ACHN (cell line): ENCODE data around the gene CNTRL.
A peak's percentile ranks its signal among the peaks of the same experiment; 100 is the strongest.
"Not testable (repeated sequence)": the region's sequence is repeated elsewhere in the genome, so short reads cannot be mapped to it uniquely, and the experiment has no call there.

Experiments
- DNase-seq: peaks from one replicate; pipeline ENCODE4 v3.0.0-alpha.2; 2015
- in situ Hi-C: cut with HindIII; loops from 2 replicates; pipeline ENCODE4 v1.10.0; 2017; ENCODE audit warnings: low sequenced_read_pairs, low pct_ligation_motif_present, low pct_unique_long_range_greater_than_20kb

Gene CNTRL

DNA sequence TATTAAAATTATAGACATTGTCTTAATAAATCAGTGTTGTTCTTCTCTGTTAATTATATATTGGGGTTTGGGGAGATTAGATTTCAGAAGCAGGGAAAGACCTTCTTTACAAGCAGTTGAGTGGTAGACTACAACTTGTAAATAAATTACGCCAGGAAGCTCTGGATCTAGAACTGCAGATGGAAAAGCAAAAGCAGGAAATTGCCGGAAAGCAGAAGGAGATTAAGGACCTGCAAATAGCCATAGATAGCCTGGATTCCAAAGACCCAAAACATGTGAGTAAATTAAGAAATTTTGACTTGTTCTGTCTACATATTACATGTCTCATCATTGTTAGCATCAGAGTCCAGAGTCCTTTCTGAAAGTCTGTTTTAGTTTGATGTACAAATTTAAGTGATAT lies 43.5 kb downstream of the CNTRL start:
- DNase-seq: no peak
- in situ Hi-C loops: no loop called here

DNA sequence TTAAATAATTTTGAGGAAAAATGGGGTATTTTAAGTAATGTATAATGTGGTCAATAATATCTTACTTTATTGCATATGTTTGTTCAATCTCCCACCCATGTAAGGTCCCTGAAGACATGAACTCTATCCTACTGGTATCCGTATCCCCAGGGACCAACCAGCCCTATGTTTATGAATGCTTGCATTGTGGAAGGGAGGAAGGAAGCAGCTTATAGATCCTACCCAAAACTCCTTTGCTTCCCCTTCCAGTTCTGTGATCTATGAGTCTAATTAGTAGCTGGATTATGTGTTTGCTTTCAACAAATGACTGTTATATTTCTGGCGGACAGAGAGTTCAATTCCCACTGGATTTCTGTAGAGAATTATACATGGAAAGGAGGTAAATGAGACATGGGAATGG lies 45.6 kb downstream of the CNTRL start:
- in situ Hi-C loops: no loop called here
- no peak for DNase-seq

DNA sequence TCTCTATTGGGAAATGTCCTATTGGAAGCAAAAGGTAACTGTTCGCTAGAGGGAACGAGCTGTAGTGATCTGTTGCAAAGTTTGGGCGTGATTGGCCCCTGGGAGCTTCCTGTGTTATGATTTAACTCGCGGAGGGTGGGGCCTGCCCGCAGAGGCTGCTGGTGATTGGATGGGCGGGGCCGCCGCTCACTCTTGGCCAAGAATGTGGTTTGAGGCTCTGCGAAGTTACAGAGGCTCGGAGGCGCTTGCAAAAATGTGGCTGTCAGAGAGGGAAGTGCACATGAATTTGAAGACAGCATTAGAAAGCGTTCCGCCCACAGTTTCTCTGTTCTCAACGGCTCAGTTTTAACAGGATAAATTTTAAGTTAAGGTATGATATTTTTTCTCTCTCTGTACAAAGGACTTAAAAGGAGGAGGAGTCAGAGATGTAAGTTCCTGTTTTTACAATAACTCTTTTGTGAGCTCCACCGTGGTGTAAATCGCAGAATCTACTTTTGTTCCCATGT lies 46.9 kb downstream of the CNTRL start:
- in situ Hi-C loops: no loop called here
- DNase-seq: peak; percentile 95

- in situ Hi-C loops: no loop called here
- DNase-seq: no peak
Observed at GRCh38 chr9:121122246-121123032, 47.7 kb downstream of the CNTRL start.

- in situ Hi-C loops: no loop called here
- no peak for DNase-seq
Observed at GRCh38 chr9:121123816-121124535, 49.2 kb downstream of the CNTRL start.

- in situ Hi-C loops: no loop called here
- no peak for DNase-seq
Observed at GRCh38 chr9:121125590-121125989, 50.8 kb downstream of the CNTRL start.

DNA sequence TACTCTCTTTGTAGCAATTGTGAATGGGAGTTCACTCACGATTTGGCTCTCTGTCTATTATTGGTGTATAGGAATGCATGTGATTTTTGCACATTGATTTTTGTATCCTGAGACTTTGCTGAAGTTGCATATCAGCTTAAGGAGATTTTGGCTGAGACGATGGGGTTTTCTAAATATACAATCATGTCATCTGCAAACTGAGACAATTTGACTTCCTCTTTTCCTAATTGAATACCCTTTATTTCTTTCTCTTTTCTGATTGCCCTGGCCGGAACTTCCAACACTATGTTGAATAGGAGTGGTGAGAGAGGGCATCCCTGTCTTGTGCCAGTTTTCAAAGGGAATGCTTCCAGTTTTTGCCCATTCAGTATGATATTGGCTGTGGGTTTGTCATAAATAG lies 54.6 kb downstream of the CNTRL start:
- DNase-seq, in situ Hi-C loops: not testable (repeated sequence)

- DNase-seq: no peak
- in situ Hi-C loops: no loop called here
Observed at GRCh38 chr9:121133104-121133816, 58.5 kb downstream of the CNTRL start.

GRCh38 chr9:121135642-121136041 lies 60.9 kb downstream of the CNTRL start:
- no peak for DNase-seq
- in situ Hi-C loops: no loop called here

DNA sequence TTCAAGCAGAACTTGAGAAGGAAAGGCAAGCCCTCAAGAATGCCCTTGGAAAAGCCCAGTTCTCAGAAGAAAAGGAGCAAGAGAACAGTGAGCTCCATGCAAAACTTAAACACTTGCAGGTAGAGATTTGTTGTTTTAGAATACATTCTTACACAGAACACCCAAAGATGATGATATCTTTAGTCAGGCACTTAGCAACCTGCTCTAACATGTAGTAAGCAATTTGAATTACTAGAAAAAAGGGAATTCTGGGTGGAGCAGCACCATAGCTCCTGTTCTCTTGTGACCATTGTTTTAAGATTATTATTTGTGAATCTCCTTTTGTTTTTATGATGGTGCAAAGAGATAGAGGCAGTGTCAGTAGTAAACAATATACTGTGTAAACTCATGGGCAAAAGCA lies 63.8 kb downstream of the CNTRL start:
- in situ Hi-C loops: no loop called here
- no peak for DNase-seq

- in situ Hi-C loops: no loop called here
- no peak for DNase-seq
Observed at GRCh38 chr9:121138973-121139372, 64.2 kb downstream of the CNTRL start.

DNA sequence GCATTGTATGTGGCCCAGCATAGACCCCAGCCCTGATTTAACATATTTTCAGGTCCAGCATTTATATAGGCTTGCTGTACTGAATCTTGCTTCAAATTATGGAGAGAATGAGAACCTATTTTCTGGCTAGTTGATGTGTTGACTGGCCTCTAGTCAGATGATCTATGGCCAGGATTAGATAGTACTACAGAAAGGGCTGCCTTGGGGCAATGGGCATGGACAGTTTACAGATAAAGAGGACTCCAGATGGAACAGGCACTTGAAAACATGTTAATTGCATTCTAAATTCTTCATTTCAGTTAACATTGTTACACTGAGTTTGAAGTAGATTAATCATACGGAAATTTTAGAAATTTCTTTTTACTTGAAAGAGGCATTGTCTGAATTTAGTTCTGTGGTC lies 65.4 kb downstream of the CNTRL start:
- in situ Hi-C loops: no loop called here
- DNase-seq: no peak

- in situ Hi-C loops: no loop called here
- no peak for DNase-seq
Observed at GRCh38 chr9:121141306-121141705, 66.6 kb downstream of the CNTRL start.

DNA sequence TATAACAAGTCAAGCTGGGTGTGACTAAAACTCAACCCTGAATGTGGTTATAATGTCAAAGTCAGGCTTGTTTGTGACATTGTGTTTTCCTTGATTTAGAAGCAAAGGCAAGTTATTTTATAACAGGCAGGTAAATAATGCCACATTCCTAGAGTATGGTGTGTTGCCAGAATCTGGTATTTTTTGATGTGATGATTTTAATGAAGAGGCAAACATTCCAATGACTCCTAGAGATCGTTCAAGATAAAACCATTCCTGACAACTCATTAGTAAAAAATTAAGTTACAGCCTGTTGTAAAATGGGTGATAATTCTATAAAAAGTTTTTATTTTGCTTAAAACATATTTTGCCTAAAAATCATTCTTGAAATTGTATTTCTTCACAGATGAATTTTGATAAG lies 67.0 kb downstream of the CNTRL start:
- in situ Hi-C loops: no loop called here
- DNase-seq: no peak

DNA sequence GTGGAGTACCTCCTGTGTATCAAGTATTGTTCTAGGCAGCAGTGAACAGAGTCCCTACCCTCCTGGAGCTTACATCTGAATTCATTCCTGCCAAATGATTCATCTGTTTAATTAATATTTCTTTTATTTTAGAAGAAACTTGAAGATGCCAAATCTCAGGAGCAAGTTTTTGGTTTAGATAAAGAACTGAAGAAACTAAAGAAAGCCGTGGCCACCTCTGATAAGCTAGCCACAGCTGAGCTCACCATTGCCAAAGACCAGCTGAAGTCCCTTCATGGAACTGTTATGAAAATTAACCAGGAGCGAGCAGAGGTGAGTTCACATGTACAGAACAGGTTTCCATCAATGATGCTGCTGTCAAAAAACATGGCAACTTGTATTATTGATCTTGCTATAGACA lies 69.0 kb downstream of the CNTRL start:
- no peak for DNase-seq
- in situ Hi-C loops: no loop called here

GRCh38 chr9:121144482-121144881 lies 69.7 kb downstream of the CNTRL start:
- in situ Hi-C loops: no loop called here

DNA sequence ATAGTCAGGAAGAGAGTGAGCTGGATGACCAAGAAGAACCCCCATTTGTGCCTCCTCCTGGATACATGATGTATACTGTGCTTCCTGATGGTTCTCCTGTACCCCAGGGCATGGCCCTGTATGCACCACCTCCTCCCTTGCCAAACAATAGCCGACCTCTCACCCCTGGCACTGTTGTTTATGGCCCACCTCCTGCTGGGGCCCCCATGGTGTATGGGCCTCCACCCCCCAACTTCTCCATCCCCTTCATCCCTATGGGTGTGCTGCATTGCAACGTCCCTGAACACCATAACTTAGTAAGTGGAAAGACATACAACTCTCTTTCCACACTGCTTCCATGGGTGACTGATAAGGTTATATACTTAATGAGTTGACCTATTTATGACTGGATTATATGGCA lies 75.4 kb downstream of the CNTRL start:
- no peak for DNase-seq
- in situ Hi-C loops: no loop called here

More at GRCh38 chr9:121144482-121144881, 69.7 kb downstream of the CNTRL start:
- no peak for DNase-seq

GRCh38 chr9:121153642-121154041 lies 78.9 kb downstream of the CNTRL start:
- DNase-seq: no peak
- in situ Hi-C loops: no loop called here

GRCh38 chr9:121154782-121155181 lies 80.0 kb downstream of the CNTRL start:
- in situ Hi-C loops: no loop called here
- peak; percentile 8 for DNase-seq
